Keratinocyte (primary cell): ENCODE results near the gene HSP90AB1. TPM values are rescaled to one million over a fixed set of nuclear protein-coding genes. Genes with fewer than 3 reads are reported as not detected.
"Not testable (repeated sequence)": the region's sequence is repeated elsewhere in the genome, so short reads cannot be mapped to it uniquely, and the experiment has no call there.

Experiments
- DNase-seq: peaks from one replicate; pipeline ENCODE4 v3.0.0-alpha.2; 2011; ENCODE audit warnings: low read depth, missing footprints, low spot score
- FAIRE-seq: peaks from 2 replicates; lab custom pipeline; 2011; peaks lifted over from hg19 to GRCh38; lab: Jason Lieb, UNC
- H2AFZ ChIP-seq: 2 replicates; pipeline ENCODE4 v1.6.0; 2012; ENCODE audit warnings: low read length, control low read depth, inconsistent platforms; ENCODE audit not compliant: control insufficient read depth
- H3K27ac ChIP-seq: 2 replicates; pipeline ENCODE4 v1.5.1; 2011; ENCODE audit warnings: low read length; ENCODE audit not compliant: control insufficient read depth, insufficient read depth
- H3K27me3 ChIP-seq: 3 replicates; pipeline ENCODE4 v1.6.0; 2011; ENCODE audit warnings: low read length; ENCODE audit not compliant: control insufficient read depth, insufficient read depth; ENCODE audit errors: extremely low read depth
- H3K36me3 ChIP-seq, 2 experiments: 2 replicates in 1 of 2; 3 replicates in 1 of 2; pipeline ENCODE4 v1.5.1; 2011; ENCODE audit warnings: low read length in 2 of 2, mild to moderate bottlenecking in 1 of 2; ENCODE audit not compliant: control insufficient read depth in 2 of 2, insufficient read depth in 2 of 2; ENCODE audit errors: extremely low read depth in 1 of 2
- H3K4me1 ChIP-seq: 3 replicates; pipeline ENCODE4 v1.5.1; 2011; ENCODE audit warnings: low read length; ENCODE audit not compliant: control insufficient read depth, insufficient read depth; ENCODE audit errors: extremely low read depth
- H3K4me2 ChIP-seq: 3 replicates; pipeline ENCODE4 v1.6.0; 2011; ENCODE audit warnings: low read depth, low read length; ENCODE audit not compliant: control insufficient read depth, insufficient read depth; ENCODE audit errors: extremely low read depth
- H3K4me3 ChIP-seq, 3 experiments: fragments of 200-600 bp in 1 of 3; sonication (generic) in 1 of 3; 2 replicates in 2 of 3; 3 replicates in 1 of 3; pipeline ENCODE4 v1.5.1; 2011 to 2016; ENCODE audit warnings: low read length in 3 of 3, mild to moderate bottlenecking in 3 of 3, control low read depth in 2 of 3, inconsistent platforms in 1 of 3, low read depth in 1 of 3, mixed read lengths in 1 of 3, mixed run types in 1 of 3, moderate library complexity in 1 of 3; ENCODE audit not compliant: control insufficient read depth in 2 of 3, insufficient read depth in 2 of 3; ENCODE audit errors: extremely low read depth in 1 of 3
- H3K79me2 ChIP-seq: 2 replicates; pipeline ENCODE4 v1.6.0; 2012; ENCODE audit warnings: low read length; ENCODE audit not compliant: control insufficient read depth, insufficient read depth
- H3K9ac ChIP-seq: 3 replicates; pipeline ENCODE4 v1.6.0; 2011; ENCODE audit warnings: low read length; ENCODE audit not compliant: control insufficient read depth, insufficient read depth; ENCODE audit errors: extremely low read depth
- H3K9me1 ChIP-seq: 3 replicates; pipeline ENCODE4 v1.6.0; 2011; ENCODE audit warnings: low read length; ENCODE audit not compliant: control insufficient read depth, insufficient read depth; ENCODE audit errors: extremely low read depth
- H3K9me3 ChIP-seq: 2 replicates; pipeline ENCODE4 v1.5.1; 2012; ENCODE audit warnings: low read depth, low read length; ENCODE audit not compliant: control insufficient read depth
- H4K20me1 ChIP-seq: 3 replicates; pipeline ENCODE4 v1.6.0; 2011; ENCODE audit warnings: low read length; ENCODE audit not compliant: control insufficient read depth, insufficient read depth; ENCODE audit errors: extremely low read depth
- EZH2 ChIP-seq: IDR thresholded peaks from one replicate; pipeline ENCODE4 v1.6.1; 2012; ENCODE audit warnings: inconsistent platforms, mild to moderate bottlenecking, low read length, moderate library complexity
- dilution Hi-C: fragments of 300-500 bp; cut with MboI; formaldehyde crosslinking; loops from one replicate; pipeline ENCODE4 v1.7.0; 2020; ENCODE audit warnings: low sequenced_read_pairs; ENCODE audit not compliant: extremely low pct_ligation_motif_present
- polyA plus RNA-seq, 5 experiments: library from polyadenylated mRNA; depleted of rRNA in 3 of 5; stranded (reverse) in 3 of 5; stranded (forward) in 1 of 5; unstranded in 1 of 5; fragments of >200 nt; gene quantifications; 1 replicate in 1 of 5; 2 replicates in 3 of 5; 3 replicates in 1 of 5; pipeline versions ENCODE4 v1.2.1 to v1.2.3, GENCODE V29; 2011 to 2012; ENCODE audit warnings: missing spikeins in 2 of 5, low read depth in 1 of 5, low replicate concordance in 1 of 5
- TF ChIP-seq, protein P1 (sequence below), 3 experiments: IDR thresholded peaks in 1 of 3; conservative IDR thresholded peaks in 1 of 3; optimal IDR thresholded peaks in 1 of 3; 2 replicates in 2 of 3; 3 replicates in 1 of 3; pipeline versions ENCODE3 to v1.5.1; 2011; ENCODE audit warnings: low read length in 3 of 3, mild to moderate bottlenecking in 3 of 3, moderate library complexity in 2 of 3, control low read depth in 1 of 3, inconsistent platforms in 1 of 3; ENCODE audit not compliant: insufficient read depth in 2 of 3; ENCODE audit errors: extremely low read depth in 1 of 3

The HSP90AB1 gene
- polyA plus RNA-seq, 1 donor (not counting 4 experiments of a cell fraction or from before 2014, with no cell fraction given), result 1,089 TPM

DNA sequence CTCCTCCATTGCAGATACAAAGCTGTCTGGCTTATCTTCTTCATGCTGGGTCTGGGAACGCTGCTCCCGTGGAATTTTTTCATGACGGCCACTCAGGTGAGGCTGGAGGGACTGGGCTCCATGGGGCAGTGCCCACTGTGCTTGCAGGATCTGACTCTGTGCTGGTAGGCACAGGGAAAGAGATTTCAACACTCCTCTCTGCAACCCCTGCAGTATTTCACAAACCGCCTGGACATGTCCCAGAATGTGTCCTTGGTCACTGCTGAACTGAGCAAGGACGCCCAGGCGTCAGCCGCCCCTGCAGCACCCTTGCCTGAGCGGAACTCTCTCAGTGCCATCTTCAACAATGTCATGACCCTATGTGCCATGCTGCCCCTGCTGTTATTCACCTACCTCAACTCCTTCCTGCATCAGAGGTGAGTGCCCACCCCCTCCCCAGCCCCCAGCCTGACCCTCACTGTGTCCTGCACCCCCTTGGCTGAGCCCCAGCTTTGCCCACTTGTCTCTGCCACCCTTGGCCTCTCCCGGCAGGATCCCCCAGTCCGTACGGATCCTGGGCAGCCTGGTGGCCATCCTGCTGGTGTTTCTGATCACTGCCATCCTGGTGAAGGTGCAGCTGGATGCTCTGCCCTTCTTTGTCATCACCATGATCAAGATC lies 17.4 kb upstream of the HSP90AB1 start:
- Histone ChIP-seq H3K27me3 (no peaks in the 10 kb centered on the region), H4K20me1 (no peaks in the 10 kb centered on the region), H3K27ac (no peak overlapping the region), H3K9me3 (no peaks in the 10 kb centered on the region), H3K4me2 (no peak overlapping the region), H3K79me2 (peaks cover 16% of the 10 kb centered on the region), H3K36me3 (peaks cover 14 to 29% of the 10 kb centered on the region in 2 experiments), H2AFZ (no peak overlapping the region), H3K4me1 (peaks cover 35% of the 10 kb centered on the region), H3K9me1 (no peaks in the 10 kb centered on the region), H3K4me3 (no peak overlapping the region), H3K9ac (no peak overlapping the region)
- no peak for DNase-seq
- no peak for FAIRE-seq
- dilution Hi-C loops, result no loop called here
- TF ChIP-seq, protein P1, sequence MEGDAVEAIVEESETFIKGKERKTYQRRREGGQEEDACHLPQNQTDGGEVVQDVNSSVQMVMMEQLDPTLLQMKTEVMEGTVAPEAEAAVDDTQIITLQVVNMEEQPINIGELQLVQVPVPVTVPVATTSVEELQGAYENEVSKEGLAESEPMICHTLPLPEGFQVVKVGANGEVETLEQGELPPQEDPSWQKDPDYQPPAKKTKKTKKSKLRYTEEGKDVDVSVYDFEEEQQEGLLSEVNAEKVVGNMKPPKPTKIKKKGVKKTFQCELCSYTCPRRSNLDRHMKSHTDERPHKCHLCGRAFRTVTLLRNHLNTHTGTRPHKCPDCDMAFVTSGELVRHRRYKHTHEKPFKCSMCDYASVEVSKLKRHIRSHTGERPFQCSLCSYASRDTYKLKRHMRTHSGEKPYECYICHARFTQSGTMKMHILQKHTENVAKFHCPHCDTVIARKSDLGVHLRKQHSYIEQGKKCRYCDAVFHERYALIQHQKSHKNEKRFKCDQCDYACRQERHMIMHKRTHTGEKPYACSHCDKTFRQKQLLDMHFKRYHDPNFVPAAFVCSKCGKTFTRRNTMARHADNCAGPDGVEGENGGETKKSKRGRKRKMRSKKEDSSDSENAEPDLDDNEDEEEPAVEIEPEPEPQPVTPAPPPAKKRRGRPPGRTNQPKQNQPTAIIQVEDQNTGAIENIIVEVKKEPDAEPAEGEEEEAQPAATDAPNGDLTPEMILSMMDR (optimal IDR thresholded peaks at IDR 0.05 in 1 of 3, IDR thresholded peaks at IDR 0.05 in 1 of 3, conservative IDR thresholded peaks at IDR 0.05 in 1 of 3; ENCODE audit: extremely low read depth in 1 of 3, insufficient read depth in 2 of 3, low read length in 3 of 3), result no peak

- TF ChIP-seq EZH2, result no peak
- TF ChIP-seq, protein P1 (optimal IDR thresholded peaks at IDR 0.05 in 1 of 3, IDR thresholded peaks at IDR 0.05 in 1 of 3, conservative IDR thresholded peaks at IDR 0.05 in 1 of 3; ENCODE audit: extremely low read depth in 1 of 3, insufficient read depth in 2 of 3, low read length in 3 of 3), result no peak
- no peak overlapping the region for H2AFZ ChIP-seq
- H3K79me2 ChIP-seq, result peaks cover 9% of the 10 kb centered on the region
- H3K36me3 ChIP-seq, result peaks cover 14 to 29% of the 10 kb centered on the region in 2 experiments
- H3K4me3 ChIP-seq, result no peak overlapping the region
- no peak overlapping the region for H3K9ac ChIP-seq
- no peaks in the 10 kb centered on the region for H4K20me1 ChIP-seq
- DNase-seq, result no peak
- H3K9me1 ChIP-seq, result no peaks in the 10 kb centered on the region
- no peaks in the 10 kb centered on the region for H3K27me3 ChIP-seq
- H3K4me2 ChIP-seq, result no peak overlapping the region
- H3K27ac ChIP-seq, result no peak overlapping the region
- no peaks in the 10 kb centered on the region for H3K9me3 ChIP-seq
- FAIRE-seq, result no peak
- peaks cover 35% of the 10 kb centered on the region for H3K4me1 ChIP-seq
- dilution Hi-C loops, result no loop called here
Measured at GRCh38 chr6:44230034-44230675, 16.7 kb upstream of the HSP90AB1 start.

DNA sequence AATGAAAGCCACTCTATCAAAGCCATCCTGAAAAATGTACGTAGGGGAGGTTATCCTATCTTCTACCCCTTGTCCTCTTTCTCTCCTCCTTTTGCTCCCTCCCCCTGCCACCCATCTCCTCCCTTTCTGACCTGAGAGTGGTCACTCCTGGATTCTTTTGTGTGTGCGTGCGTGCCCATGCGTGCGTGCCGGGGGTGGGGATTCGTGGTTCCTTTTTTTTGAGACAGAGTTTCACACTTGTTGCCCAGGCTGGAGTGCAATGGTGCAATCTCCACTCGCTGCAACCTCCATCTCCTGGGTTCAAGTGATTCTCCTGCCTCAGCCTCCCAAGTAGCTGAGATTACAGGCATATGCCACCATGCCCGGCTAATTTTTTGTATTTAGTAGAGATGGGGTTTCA lies 15.5 kb upstream of the HSP90AB1 start:
- H3K4me2 ChIP-seq, H3K27me3 ChIP-seq, H3K79me2 ChIP-seq, H2AFZ ChIP-seq, H3K9me3 ChIP-seq, dilution Hi-C loops, DNase-seq, H3K9me1 ChIP-seq, H3K9ac ChIP-seq, FAIRE-seq, H4K20me1 ChIP-seq, H3K27ac ChIP-seq, H3K4me3 ChIP-seq: not testable (repeated sequence)
- Histone ChIP-seq H3K4me1 (peaks cover 27% of the 10 kb centered on the region), H3K36me3 (peaks cover 14 to 29% of the 10 kb centered on the region in 2 experiments)
